A673 (cell line): ENCODE data around the gene APCDD1L.

Experiments
- EZH2 ChIP-seq: fragments of 200-600 bp; sonication (generic); IDR thresholded peaks from 2 replicates; pipeline ENCODE4 v1.6.1; 2017; ENCODE audit warnings: borderline replicate concordance, low read depth, mild to moderate bottlenecking, mixed read lengths, antibody characterized with exemption, low read length; ENCODE audit not compliant: poor library complexity, severe bottlenecking
- TF ChIP-seq, protein P1 (sequence below): fragments of 300-800, 200-600 bp; sonication (generic); conservative IDR thresholded peaks from 2 replicates; pipeline ENCODE4 v1.5.1; 2017; ENCODE audit warnings: low read depth, mild to moderate bottlenecking, antibody characterized with exemption, low read length, moderate library complexity, mixed read lengths

DNA sequence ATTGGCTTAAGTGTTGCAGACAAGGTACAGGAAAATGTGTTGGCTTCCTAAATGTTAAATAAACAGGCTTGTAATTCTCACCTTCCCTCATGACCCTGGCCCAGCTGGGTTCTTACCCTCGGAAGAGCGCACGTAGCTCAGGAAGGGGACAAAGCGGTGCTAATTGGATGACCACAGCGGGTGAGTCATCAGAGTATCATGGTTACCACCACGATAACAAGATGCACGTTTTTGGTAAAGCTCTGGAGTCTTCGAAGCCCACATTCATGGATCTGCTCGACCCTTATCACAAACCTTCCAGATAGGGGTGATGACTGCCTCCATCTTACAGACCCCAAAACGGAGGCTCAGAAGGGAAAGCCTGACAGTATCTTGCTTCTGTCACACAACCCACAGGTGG lies 32.8 kb downstream of the APCDD1L start:
- TF ChIP-seq, protein P1, sequence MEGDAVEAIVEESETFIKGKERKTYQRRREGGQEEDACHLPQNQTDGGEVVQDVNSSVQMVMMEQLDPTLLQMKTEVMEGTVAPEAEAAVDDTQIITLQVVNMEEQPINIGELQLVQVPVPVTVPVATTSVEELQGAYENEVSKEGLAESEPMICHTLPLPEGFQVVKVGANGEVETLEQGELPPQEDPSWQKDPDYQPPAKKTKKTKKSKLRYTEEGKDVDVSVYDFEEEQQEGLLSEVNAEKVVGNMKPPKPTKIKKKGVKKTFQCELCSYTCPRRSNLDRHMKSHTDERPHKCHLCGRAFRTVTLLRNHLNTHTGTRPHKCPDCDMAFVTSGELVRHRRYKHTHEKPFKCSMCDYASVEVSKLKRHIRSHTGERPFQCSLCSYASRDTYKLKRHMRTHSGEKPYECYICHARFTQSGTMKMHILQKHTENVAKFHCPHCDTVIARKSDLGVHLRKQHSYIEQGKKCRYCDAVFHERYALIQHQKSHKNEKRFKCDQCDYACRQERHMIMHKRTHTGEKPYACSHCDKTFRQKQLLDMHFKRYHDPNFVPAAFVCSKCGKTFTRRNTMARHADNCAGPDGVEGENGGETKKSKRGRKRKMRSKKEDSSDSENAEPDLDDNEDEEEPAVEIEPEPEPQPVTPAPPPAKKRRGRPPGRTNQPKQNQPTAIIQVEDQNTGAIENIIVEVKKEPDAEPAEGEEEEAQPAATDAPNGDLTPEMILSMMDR, result no peak
- TF ChIP-seq EZH2, result no peak
